ENCODE data around the gene F2RL1. TPM values are rescaled to one million over a fixed set of nuclear protein-coding genes. Genes with fewer than 3 reads are reported as not detected.

Gene F2RL1
- polyA plus RNA-seq, 1 donor from 2014 or later = 0.12 TPM

DNA sequence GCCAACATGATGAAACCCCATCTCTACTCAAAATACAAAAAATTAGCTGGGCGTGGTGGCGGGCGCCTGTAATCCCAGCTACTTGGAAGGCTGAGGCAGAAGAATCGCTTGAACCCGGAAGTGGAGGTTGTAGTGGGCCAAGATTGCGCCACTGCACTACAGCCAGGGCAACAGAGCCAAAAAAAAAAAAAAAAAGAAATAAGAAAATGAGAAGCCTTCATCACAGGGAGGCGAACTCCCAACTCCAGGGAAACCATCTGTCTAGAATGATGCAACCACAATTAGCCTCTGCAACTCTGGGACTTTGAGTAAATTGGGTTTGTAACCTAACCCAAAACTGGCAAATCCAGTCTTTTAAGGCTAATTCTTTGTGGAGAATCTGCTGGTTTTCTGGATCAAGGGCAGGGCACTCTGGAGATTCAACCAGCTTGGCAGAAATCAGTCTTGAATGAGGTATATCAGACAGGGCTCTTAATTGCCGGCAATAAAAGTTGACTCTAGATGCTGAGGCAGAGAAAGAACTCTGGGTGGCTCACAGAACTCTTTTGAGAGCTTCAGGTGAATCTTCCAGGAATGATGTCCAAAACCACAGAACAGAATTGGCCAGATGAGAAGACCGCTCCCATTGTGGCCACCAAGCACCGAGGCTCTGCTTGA lies 40.9 kb downstream of the F2RL1 start:
- no peaks in the 10 kb centered on the region for H3K79me2 ChIP-seq (replicated peaks; ENCODE audit: insufficient read depth, low read length)
- H3F3A ChIP-seq (ENCODE audit: insufficient read depth, low read length, poor library complexity, severe bottlenecking) = no peaks in the 10 kb centered on the region
- no peak overlapping the region for H2AFZ ChIP-seq (ENCODE audit: low read depth, low read length)
- H3K36me3 ChIP-seq (ENCODE audit: insufficient read depth, low read length) = no peaks in the 10 kb centered on the region
- H3K9ac ChIP-seq (ENCODE audit: low read length) = no peak overlapping the region
- no peak overlapping the region for H3K4me3 ChIP-seq (ENCODE audit: low read length)
- no peak overlapping the region for H3K27ac ChIP-seq (ENCODE audit: low read length)
- H3K4me2 ChIP-seq (ENCODE audit: low read length) = no peak overlapping the region
- no peaks in the 10 kb centered on the region for H3K9me3 ChIP-seq (ENCODE audit: low read length)
- no peaks in the 10 kb centered on the region for H3K27me3 ChIP-seq (ENCODE audit: insufficient read depth, low read depth, low read length)
- H4K20me1 ChIP-seq (ENCODE audit: insufficient read depth) = no peaks in the 10 kb centered on the region
- TF ChIP-seq, protein P1, sequence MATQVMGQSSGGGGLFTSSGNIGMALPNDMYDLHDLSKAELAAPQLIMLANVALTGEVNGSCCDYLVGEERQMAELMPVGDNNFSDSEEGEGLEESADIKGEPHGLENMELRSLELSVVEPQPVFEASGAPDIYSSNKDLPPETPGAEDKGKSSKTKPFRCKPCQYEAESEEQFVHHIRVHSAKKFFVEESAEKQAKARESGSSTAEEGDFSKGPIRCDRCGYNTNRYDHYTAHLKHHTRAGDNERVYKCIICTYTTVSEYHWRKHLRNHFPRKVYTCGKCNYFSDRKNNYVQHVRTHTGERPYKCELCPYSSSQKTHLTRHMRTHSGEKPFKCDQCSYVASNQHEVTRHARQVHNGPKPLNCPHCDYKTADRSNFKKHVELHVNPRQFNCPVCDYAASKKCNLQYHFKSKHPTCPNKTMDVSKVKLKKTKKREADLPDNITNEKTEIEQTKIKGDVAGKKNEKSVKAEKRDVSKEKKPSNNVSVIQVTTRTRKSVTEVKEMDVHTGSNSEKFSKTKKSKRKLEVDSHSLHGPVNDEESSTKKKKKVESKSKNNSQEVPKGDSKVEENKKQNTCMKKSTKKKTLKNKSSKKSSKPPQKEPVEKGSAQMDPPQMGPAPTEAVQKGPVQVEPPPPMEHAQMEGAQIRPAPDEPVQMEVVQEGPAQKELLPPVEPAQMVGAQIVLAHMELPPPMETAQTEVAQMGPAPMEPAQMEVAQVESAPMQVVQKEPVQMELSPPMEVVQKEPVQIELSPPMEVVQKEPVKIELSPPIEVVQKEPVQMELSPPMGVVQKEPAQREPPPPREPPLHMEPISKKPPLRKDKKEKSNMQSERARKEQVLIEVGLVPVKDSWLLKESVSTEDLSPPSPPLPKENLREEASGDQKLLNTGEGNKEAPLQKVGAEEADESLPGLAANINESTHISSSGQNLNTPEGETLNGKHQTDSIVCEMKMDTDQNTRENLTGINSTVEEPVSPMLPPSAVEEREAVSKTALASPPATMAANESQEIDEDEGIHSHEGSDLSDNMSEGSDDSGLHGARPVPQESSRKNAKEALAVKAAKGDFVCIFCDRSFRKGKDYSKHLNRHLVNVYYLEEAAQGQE (IDR thresholded peaks at IDR 0.05; ENCODE audit: borderline replicate concordance) = no peak
- TF ChIP-seq EP300 (conservative IDR thresholded peaks at IDR 0.05; ENCODE audit: poor library complexity, severe bottlenecking) (no peak), RAD21 (conservative IDR thresholded peaks at IDR 0.05) (no peak), POLR2AphosphoS5 (IDR thresholded peaks at IDR 0.05) (no peak), SMC3 (conservative IDR thresholded peaks at IDR 0.05; ENCODE audit: poor library complexity) (no peak), TAF1 (IDR thresholded peaks at IDR 0.05; ENCODE audit: low read depth) (no peak), MXI1 (conservative IDR thresholded peaks at IDR 0.05; ENCODE audit: poor library complexity, severe bottlenecking) (no peak), EZH2 (IDR thresholded peaks at IDR 0.05; ENCODE audit: borderline replicate concordance, insufficient read depth, low read length, poor library complexity, severe bottlenecking) (no peak)
- TF ChIP-seq, protein P2, sequence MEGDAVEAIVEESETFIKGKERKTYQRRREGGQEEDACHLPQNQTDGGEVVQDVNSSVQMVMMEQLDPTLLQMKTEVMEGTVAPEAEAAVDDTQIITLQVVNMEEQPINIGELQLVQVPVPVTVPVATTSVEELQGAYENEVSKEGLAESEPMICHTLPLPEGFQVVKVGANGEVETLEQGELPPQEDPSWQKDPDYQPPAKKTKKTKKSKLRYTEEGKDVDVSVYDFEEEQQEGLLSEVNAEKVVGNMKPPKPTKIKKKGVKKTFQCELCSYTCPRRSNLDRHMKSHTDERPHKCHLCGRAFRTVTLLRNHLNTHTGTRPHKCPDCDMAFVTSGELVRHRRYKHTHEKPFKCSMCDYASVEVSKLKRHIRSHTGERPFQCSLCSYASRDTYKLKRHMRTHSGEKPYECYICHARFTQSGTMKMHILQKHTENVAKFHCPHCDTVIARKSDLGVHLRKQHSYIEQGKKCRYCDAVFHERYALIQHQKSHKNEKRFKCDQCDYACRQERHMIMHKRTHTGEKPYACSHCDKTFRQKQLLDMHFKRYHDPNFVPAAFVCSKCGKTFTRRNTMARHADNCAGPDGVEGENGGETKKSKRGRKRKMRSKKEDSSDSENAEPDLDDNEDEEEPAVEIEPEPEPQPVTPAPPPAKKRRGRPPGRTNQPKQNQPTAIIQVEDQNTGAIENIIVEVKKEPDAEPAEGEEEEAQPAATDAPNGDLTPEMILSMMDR (IDR thresholded peaks at IDR 0.05; ENCODE audit: poor library complexity, severe bottlenecking) = no peak
- no peaks in the 10 kb centered on the region for H3K9me2 ChIP-seq (ENCODE audit: insufficient read depth, low read length)

DNA sequence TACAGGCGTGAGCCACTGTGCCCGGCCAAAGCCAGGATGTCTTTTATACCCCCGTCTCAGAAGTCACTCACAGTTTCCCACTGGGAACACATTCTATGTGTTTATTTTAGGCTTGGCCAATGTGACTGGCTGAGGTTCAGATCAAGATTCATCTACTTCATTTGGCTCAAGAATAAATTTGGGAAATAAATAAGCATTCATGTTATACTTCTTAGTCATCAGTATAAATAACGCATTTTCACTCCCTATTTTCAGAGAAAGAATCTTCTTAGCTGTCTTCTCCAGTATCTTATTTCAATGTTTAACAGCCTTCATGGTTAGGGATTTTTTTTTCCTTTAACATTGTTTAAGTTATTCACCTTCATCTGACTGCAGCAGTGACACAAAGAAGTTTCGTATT lies 42.8 kb downstream of the F2RL1 start:
- H3K4me3 ChIP-seq (ENCODE audit: low read length) = no peak overlapping the region
- H3K9me3 ChIP-seq (ENCODE audit: low read length) = no peaks in the 10 kb centered on the region
- no peak overlapping the region for H3K27ac ChIP-seq (ENCODE audit: low read length)
- H3F3A ChIP-seq (ENCODE audit: insufficient read depth, low read length, poor library complexity, severe bottlenecking) = no peaks in the 10 kb centered on the region
- H3K9ac ChIP-seq (ENCODE audit: low read length) = no peak overlapping the region
- no peaks in the 10 kb centered on the region for H4K20me1 ChIP-seq (ENCODE audit: insufficient read depth)
- no peaks in the 10 kb centered on the region for H3K79me2 ChIP-seq (replicated peaks; ENCODE audit: insufficient read depth, low read length)
- TF ChIP-seq TAF1 (IDR thresholded peaks at IDR 0.05; ENCODE audit: low read depth) (no peak), EP300 (conservative IDR thresholded peaks at IDR 0.05; ENCODE audit: poor library complexity, severe bottlenecking) (no peak), RAD21 (conservative IDR thresholded peaks at IDR 0.05) (no peak), MXI1 (conservative IDR thresholded peaks at IDR 0.05; ENCODE audit: poor library complexity, severe bottlenecking) (no peak), EZH2 (IDR thresholded peaks at IDR 0.05; ENCODE audit: borderline replicate concordance, insufficient read depth, low read length, poor library complexity, severe bottlenecking) (no peak)
- TF ChIP-seq, protein P2 (IDR thresholded peaks at IDR 0.05; ENCODE audit: poor library complexity, severe bottlenecking) = no peak
- H3K4me2 ChIP-seq (ENCODE audit: low read length) = no peak overlapping the region
- H3K9me2 ChIP-seq (ENCODE audit: insufficient read depth, low read length) = no peaks in the 10 kb centered on the region
- no peaks in the 10 kb centered on the region for H3K36me3 ChIP-seq (ENCODE audit: insufficient read depth, low read length)
- no peak overlapping the region for H2AFZ ChIP-seq (ENCODE audit: low read depth, low read length)
- no peaks in the 10 kb centered on the region for H3K27me3 ChIP-seq (ENCODE audit: insufficient read depth, low read depth, low read length)

Measured in neural cell (in vitro differentiated cells).